Subcutaneous adipose tissue (tissue), 4 donors: Measurements from ENCODE around the gene SC5D. TPM values are rescaled to one million over a fixed set of nuclear protein-coding genes. Genes with fewer than 3 reads are reported as not detected.

Source experiments
- total RNA-seq, 4 donors: library from RNA; depleted of rRNA; stranded (reverse); fragments of >200 nt; gene quantifications; one replicate each; pipeline ENCODE4 v1.1.0, GENCODE V29; 2016
- TF ChIP-seq, protein P1 (sequence below): fragments of 450-650 bp; IDR thresholded peaks from one replicate; pipeline ENCODE4 v1.5.1; 2016; ENCODE audit warnings: low read depth, mild to moderate bottlenecking, control low read depth, antibody characterized with exemption, moderate library complexity

SC5D gene
- total RNA-seq, 4 donors from 2014 or later = 12.2 to 42.1 (median 26.3) TPM

DNA sequence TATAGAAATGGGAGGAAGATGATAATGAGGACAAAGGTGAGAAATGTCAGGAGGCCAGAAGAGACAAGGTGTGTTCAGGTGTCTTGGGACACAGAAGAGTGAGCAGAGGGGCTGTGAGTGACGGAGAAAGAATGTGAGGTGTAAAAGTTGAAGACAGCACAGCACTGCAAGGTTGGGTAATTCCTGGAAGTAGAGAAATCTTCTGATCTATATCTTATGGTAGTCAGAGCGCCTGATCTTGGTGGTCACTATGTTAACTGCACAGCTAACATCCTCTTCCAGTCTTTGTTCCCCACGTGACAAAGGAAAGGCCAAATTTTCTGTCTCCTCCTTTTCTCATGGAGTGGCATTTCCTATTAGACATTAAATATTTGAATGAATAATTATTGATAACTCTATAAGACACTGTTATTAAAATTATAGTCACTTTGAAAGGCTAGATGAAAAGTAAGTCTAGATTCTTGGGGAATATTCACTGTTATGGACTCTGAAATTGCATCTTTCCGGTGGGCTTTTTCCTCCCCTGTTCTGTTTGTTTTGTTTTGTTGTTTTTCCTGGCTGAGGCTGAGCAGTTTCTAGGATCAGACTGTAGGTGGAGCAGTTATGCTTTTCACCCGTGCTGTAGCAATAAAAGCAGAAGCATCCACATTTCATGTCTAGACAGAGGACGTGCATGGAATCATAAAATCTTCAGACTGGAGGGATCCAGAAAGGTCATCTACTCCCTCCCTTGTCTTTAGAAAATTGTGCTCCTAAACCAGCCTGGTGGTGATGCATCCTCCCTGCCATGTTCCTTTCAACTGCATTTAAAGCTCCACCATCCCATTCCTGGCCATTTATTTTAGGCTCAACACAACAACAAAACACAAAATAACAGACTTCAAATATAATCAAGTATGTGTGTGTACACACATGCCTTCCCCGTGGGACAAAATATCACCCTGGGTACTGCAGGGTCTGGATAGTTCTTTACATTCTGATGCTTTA lies 26.6 kb downstream of the SC5D start:
- TF ChIP-seq, protein P1, sequence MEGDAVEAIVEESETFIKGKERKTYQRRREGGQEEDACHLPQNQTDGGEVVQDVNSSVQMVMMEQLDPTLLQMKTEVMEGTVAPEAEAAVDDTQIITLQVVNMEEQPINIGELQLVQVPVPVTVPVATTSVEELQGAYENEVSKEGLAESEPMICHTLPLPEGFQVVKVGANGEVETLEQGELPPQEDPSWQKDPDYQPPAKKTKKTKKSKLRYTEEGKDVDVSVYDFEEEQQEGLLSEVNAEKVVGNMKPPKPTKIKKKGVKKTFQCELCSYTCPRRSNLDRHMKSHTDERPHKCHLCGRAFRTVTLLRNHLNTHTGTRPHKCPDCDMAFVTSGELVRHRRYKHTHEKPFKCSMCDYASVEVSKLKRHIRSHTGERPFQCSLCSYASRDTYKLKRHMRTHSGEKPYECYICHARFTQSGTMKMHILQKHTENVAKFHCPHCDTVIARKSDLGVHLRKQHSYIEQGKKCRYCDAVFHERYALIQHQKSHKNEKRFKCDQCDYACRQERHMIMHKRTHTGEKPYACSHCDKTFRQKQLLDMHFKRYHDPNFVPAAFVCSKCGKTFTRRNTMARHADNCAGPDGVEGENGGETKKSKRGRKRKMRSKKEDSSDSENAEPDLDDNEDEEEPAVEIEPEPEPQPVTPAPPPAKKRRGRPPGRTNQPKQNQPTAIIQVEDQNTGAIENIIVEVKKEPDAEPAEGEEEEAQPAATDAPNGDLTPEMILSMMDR = no peak

- TF ChIP-seq, protein P1 = no peak
These were observed 29.2 kb downstream of the SC5D start for GRCh38 chr11:121321614-121322243.

GRCh38 chr11:121323046-121323607 lies 30.6 kb downstream of the SC5D start:
- TF ChIP-seq, protein P1 = no peak

- TF ChIP-seq, protein P1 = no peak
These were observed 33.7 kb downstream of the SC5D start for GRCh38 chr11:121326230-121326629.

DNA sequence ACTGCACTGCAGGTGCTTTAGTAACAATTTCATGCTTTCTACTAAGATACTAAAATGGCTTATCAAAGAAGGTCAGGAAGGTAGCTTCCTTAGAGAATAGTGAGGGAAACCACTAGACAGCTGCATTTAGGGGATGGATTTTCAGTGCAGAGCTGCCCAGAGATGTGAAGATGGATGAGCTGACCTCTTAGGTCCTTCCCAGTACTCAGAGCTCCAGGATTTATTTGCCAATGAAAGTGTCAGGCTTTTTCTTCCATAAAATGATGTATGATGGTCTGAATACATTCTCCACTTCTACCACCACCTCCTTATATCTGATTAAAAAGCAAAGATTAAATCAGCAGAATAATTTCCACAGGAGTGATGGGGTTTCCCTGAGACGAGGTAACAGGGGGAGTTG lies 35.0 kb downstream of the SC5D start:
- TF ChIP-seq, protein P1 = no peak

DNA sequence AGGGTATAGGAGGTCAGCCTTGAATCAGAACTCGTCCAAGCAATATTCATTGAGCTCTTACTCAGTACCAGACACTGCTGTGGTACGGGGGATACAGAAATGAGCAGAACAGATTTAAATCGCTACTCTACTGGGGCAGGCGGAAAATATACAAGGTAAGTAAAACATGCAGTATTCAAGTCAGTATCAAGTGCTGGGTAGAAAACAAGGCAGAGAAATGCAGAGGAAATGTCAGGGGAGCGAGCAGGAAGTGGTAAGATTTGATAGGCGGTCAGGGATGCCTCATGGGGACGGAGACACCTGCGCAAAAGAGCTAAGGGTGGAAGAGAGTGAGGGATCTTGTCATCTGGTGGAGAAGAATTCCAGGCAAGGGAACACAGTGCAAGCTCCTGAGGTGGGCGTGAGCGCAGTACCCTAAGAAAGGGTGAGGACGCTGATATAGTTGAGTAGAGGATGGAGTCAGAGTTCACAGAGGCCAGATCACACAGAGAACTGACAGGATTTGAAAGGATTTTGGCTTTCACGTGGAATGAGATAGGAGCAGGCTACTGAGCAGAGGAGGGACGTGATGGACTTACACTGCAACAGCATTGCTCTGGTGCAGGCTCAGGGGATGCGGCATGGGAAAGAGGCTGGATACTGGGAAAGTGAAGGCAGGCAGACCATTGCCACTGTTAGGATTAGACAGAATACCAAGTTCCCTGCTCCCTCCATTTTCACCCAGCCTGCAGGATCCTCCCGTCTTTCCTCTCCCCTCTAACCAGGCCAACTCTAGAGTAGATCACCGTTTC lies 35.8 kb downstream of the SC5D start:
- TF ChIP-seq, protein P1 = no peak
